T-helper 9 cell (primary cell): ENCODE results near the gene LVRN.

Source experiments
- DNase-seq: peaks from one replicate; pipeline ENCODE4 v3.0.0-alpha.2; 2020

The LVRN gene

GRCh38 chr5:115956957-115957356, 5.3 kb upstream of the LVRN start:
- DNase-seq, result no peak

DNA sequence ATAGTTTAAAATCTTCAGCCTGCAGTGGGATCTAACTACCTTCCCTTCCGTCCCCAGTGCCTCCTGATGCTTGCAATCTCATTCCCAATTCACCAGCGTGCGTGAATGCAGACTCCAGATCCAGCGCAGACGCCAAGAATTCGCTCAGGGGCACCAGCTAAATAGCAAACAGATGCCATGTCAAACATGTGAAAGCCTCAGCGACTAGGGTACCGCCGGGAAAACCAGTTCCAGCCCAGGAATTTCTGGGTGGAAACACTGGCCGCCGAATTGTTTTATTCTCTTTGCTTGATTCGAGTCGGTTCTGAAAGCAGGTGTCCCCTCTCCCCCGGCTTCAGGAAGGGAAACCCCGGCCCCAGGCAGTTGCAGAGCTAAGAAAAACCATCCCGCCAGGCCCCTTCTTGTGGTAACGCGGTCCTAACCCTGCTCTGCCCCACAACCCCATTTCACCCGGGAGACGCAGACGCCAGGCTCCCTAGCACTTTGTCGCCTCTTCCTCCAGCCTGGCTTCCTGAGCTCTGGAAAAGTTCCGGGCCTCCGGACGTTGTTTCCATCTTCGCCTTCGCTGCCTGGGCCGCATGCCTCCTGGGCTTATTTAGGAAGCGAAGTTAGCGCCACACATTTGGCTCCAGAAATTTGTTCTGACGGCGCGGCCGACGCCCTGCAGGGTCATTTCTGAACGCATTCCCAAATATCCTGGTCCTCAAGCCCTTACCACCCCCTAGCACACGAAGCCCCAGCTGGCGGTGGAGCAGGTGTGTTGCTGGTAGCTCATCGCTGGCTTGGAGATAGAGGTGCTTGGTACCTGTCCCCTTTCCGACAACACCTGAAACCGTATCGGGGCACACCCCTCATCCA, 665 bp upstream of the LVRN start:
- no peak for DNase-seq

GRCh38 chr5:115962565-115963402, 509 bp downstream of the LVRN start:
- no peak for DNase-seq

DNA sequence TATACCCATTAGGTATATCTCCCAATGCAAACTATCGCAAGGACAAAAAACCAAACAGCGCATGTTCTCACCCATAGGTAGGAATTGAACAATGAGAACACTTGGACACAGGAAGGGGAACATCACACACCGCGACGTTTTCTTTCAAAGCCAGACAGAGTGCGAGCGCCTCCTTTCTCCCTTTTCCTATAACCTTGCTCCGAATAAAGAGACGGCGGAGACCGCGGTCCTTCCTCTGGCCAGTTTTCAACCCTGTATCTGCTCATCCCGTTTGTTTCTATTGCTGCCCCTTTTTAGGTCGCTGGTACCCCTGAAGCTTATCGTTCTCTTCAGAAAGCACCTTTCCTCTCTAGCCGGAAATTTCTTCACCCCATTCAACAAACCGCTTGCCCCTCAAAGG, 1.3 kb downstream of the LVRN start:
- DNase-seq, result no peak

GRCh38 chr5:115968770-115969169, 6.5 kb downstream of the LVRN start:
- no peak for DNase-seq

GRCh38 chr5:115977096-115977495, 14.8 kb downstream of the LVRN start:
- DNase-seq, result no peak

DNA sequence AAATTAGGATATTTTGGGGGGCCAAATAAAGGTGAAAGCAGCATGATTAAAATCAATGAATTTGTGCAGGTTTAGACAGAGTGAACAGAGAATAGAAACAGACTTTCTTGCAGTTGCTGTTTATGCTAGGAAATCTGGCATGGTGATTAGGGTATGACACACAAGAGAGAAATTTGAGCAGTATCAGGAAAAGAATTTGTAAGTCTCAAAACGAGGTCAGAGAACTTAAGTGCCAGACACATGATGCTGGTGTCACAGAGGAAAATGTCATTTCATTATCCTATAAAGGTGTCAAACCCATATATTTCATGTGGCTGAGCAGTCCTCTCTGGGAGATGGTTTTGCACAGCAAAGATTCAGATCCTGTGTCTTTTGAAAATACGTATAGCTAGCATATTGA, 15.7 kb downstream of the LVRN start:
- DNase-seq, result no peak

GRCh38 chr5:115978779-115979178, 16.5 kb downstream of the LVRN start:
- DNase-seq, result no peak

DNA sequence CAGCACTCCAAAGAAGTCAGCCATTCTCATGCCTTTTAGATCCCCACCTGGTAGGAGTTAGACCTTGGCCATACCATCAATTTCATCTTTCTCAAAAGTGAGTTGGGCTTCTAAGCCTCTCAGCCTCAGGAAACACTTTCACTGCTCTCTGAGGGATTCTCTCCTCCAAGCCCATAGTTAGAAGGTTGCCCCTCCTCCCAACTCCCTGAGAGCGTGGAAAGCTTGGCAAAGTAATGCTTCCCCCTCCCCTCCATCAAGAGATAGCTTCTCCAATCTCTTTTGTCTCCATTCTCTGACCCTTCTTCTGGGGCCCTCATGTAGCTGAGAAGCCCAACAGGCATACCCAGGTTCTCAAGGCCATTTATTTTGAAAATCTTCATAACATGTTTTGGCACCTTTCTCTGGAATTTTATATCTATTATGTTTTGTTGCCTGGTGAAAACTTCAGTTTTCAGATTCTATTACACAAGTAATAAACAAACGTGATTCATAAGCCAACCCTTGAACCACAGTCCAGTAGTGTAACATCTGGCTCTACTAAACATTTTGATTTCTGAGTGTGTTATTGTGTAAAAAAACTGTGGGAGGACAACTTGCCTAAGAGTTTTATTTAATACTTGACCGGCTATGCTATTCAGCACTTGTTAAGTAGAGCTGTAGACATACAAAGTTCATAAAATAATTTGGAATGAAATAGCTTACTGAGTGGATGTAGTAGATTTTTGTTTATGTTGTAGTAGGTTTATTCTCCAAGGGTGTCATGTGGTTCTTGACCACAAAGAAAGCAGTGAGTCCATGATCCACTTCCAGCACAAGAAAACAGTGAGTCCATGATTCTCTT, 17.1 kb downstream of the LVRN start:
- no peak for DNase-seq

- DNase-seq, result no peak
Measured at GRCh38 chr5:115983519-115983918, 21.2 kb downstream of the LVRN start.

DNA sequence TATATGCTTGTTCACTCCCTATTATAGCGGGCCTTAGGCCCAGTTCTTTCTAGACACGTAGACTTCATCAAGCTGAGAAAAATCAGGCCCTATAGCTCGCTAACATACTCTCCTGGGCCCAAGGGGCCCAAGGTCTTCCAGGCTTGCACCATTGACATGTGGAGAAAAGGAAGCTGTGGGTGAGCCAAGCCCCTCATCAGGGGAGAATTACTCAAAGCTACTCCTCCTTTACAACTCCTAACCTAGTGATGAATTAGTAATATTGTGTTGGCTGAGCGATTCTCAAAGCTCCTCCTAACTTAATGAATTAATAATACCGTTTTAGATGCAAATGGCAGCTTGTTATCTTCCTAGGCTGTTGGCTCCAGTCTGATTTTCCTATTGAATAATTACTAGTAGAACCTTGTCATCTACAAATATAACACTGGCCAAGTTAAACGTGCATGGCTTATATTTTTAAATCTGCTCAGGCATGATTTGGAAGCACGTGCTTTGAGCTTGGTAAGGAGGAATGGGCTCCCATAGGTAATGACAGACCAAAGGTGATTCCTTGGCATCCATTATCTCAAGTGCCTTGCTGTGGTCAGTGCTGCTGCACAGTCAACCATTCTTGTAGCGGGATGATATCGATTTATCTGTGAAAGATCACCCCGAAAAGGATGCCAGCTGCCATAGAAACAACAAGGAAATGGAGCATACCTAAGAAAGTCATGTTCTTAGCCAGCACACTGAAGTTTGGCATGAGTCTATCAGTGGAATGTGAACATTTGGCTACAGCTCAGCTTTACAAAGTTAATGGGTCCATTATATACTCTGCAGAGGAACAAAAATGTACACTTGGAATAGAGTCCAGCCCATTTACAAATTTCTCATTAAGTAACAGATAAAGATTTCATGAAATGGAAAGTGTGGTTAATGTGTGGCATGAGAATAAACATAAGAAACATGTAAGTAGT, 23.8 kb downstream of the LVRN start:
- DNase-seq, result no peak

GRCh38 chr5:115988002-115988401, 25.7 kb downstream of the LVRN start:
- no peak for DNase-seq

GRCh38 chr5:115992848-115993350, 30.6 kb downstream of the LVRN start:
- DNase-seq, result no peak

DNA sequence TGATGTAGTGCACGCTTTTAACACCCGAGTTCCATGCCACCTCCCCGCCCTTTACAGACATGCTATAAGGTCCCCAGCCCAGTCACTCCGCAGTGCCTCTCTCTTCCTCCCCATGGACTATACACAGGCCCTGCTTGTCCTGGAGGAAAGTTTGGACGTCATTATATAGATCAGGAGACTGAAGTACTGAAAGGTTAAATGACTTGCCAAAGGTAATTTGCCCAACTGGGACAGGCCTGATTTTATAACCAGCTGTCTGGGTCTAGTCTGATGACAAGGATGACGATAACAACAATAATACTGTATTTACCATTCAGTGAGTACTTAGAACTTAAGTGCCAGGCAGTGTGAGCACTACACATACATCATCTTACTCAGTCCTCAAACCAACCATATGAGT, 33.1 kb downstream of the LVRN start:
- no peak for DNase-seq

- DNase-seq, result no peak
Measured at GRCh38 chr5:116002116-116002906, 40.0 kb downstream of the LVRN start.

DNA sequence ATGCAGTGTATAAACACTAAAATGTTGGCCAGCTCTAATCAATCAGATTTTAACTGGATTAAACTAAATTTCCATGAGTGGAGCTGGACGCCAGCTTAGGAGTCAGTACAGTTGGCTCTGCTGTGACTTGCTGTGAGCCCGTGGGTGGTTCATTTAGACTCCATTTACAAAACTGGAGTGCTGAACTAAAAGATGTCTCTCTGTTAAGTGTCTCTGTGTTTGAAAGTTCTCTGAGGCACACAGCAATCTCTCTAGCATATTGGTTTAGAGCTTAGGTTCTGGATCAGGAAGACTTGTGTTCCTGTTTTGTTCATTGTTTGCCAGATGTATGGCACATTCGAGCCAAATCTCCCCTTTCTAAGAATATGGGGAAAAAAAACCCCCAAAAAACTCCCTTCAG, 42.0 kb downstream of the LVRN start:
- DNase-seq, result no peak

GRCh38 chr5:116009806-116010205, 47.5 kb downstream of the LVRN start:
- DNase-seq, result no peak

GRCh38 chr5:116011046-116011445, 48.8 kb downstream of the LVRN start:
- DNase-seq, result no peak

DNA sequence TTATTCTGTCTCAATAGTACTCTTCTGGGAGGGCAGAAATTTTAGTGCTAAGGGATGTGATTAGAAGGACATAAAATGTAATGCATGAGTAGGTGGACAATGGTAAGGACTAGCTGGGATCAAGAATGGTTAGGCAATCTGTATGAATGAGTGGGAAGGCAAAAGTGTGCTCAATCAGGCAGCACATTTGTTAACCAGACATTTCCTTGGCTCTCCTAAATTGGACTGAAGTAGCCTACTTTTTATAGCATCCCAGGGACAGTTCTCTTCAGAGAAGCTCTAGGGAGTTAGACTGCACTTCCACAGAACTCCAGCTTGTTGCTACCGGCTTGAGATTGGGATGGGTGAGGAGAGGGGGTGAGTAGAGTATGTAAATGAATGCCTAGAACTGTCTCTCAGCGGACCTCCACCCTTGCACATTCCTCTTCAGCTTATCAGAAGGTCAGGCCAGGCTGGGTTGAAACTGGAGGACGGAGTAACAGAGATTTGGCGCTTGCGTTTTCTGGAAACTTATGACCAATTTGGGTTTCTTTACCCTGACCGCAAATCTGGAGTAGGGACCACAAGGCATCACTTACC, 51.0 kb downstream of the LVRN start:
- no peak for DNase-seq

- DNase-seq, result no peak
Measured at GRCh38 chr5:116013936-116014335, 51.7 kb downstream of the LVRN start.
